Lung (tissue), 12 donors: ENCODE results near the gene CEP152. TPM values are rescaled to one million over a fixed set of nuclear protein-coding genes. Genes with fewer than 3 reads are reported as not detected.

Experiments used
- ATAC-seq: fragments of 200-7000 bp; cut with Tn5 transposase; one replicate; pipeline ENCODE4 v1.9.1; 2020; ENCODE audit warnings: moderate number of reproducible peaks; ENCODE audit not compliant: insufficient read depth, low FRiP score
- DNase-seq, 3 donors: peaks; one replicate each; pipeline ENCODE4 v3.0.0-alpha.2; 2013 to 2017
- H3K27ac ChIP-seq, 2 donors: one replicate each; pipeline ENCODE4 v1.5.1; 2013; ENCODE audit warnings: mild to moderate bottlenecking in 2 of 2, moderate library complexity in 2 of 2, control low read depth in 1 of 2, inconsistent platforms in 1 of 2, low read depth in 1 of 2, low read length in 1 of 2
- H3K27me3 ChIP-seq, 3 donors: one replicate each; pipeline ENCODE4 v1.5.1; 2013; ENCODE audit warnings: low read length in 2 of 3; ENCODE audit not compliant: control insufficient read depth in 3 of 3, insufficient read depth in 3 of 3
- H3K36me3 ChIP-seq, 4 donors: one replicate each; pipeline ENCODE4 v1.5.1; 2013; ENCODE audit warnings: low read length in 4 of 4, mild to moderate bottlenecking in 1 of 4, moderate library complexity in 1 of 4; ENCODE audit not compliant: control insufficient read depth in 4 of 4, insufficient read depth in 4 of 4
- H3K4me1 ChIP-seq, 5 donors: one replicate each; pipeline ENCODE4 v1.5.1; 2013; ENCODE audit warnings: low read length in 5 of 5, mild to moderate bottlenecking in 2 of 5, moderate library complexity in 1 of 5; ENCODE audit not compliant: control insufficient read depth in 5 of 5, insufficient read depth in 5 of 5
- H3K4me3 ChIP-seq: one replicate; pipeline ENCODE4 v1.5.1; 2013; ENCODE audit warnings: mild to moderate bottlenecking, control low read depth, moderate library complexity
- H3K9ac ChIP-seq, 2 donors: one replicate each; pipeline ENCODE4 v1.5.1; 2013; ENCODE audit warnings: low read length in 2 of 2, control low read depth in 1 of 2; ENCODE audit not compliant: insufficient read depth in 1 of 2
- H3K9me3 ChIP-seq, 4 donors: one replicate each; pipeline ENCODE4 v1.5.1; 2013; ENCODE audit warnings: low read length in 3 of 4, mild to moderate bottlenecking in 1 of 4, moderate library complexity in 1 of 4; ENCODE audit not compliant: control insufficient read depth in 4 of 4, insufficient read depth in 3 of 4
- WGBS, 2 donors: extraction: QIAGEN DNeasy Blood & Tissue Kit; methylation state at CpG; one replicate each; pipeline ENCODE4 v1.1.7; 2013; 5-methylcytosine and 5-hydroxymethylcytosine counted together
- polyA plus RNA-seq, 2 donors: library from polyadenylated mRNA; stranded (reverse); fragments of 200-250 nt; gene quantifications; one replicate each; pipeline ENCODE4 v1.2.1, GENCODE V29; 2013
- total RNA-seq, 2 donors: library from RNA; depleted of rRNA in 1 of 2; stranded (reverse); fragments of >200 nt in 1 of 2; gene quantifications; one replicate each; pipeline ENCODE4 v1.2.1, GENCODE V29; 2014 to 2021
- TF ChIP-seq, protein P1 (sequence below): IDR thresholded peaks from 2 replicates; pipeline ENCODE4 v1.5.1; 2012; ENCODE audit warnings: mild to moderate bottlenecking; ENCODE audit errors: control extremely low read depth, extremely low read depth
- donor health status: control.
- donor health status: control.
- donor health status: Bipolar disorder and iron deficiency.
- donor health status: healthy.
- donor health status: DM: yes; HTN: yes; CAD: no.

CEP152 gene
- total and polyA plus RNA-seq, 4 donors = 0.86 to 15.4 (median 3.0) TPM

DNA sequence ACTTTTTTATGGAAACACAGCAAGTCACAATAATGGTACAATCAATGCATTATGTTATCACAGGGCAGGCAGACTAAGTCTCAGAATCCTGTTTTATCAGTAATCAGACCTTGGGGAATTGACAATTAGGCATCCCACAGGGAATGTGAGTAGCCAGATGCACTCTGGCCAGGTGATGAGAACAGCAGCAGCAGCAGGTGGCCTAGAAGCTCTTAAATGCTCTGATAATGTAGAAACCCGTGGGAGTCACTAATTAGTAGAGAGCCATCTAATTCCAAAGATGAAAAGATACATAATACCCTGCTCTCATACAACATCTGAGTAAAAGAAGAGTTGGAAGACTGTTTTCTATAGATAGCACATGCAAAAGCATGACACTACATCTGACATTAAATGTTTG lies 12.6 kb downstream of the CEP152 start:
- Histone ChIP-seq H3K9ac (no peak overlapping the region), H3K4me1 (peaks cover 0 to 3% (median 0%) of the 10 kb centered on the region in 5 donors), H3K4me3 (no peak overlapping the region), H3K9me3 (no peaks in the 10 kb centered on the region), H3K36me3 (peaks cover 0 to 9% (median 0%) of the 10 kb centered on the region in 4 donors), H3K27me3 (no peaks in the 10 kb centered on the region), H3K27ac (no peak overlapping the region)
- 84 to 93% methylated on average over 1 of the region's 1 CpG for WGBS, 2 donors
- ATAC-seq = no peak
- DNase-seq = no peak
- TF ChIP-seq, protein P1, sequence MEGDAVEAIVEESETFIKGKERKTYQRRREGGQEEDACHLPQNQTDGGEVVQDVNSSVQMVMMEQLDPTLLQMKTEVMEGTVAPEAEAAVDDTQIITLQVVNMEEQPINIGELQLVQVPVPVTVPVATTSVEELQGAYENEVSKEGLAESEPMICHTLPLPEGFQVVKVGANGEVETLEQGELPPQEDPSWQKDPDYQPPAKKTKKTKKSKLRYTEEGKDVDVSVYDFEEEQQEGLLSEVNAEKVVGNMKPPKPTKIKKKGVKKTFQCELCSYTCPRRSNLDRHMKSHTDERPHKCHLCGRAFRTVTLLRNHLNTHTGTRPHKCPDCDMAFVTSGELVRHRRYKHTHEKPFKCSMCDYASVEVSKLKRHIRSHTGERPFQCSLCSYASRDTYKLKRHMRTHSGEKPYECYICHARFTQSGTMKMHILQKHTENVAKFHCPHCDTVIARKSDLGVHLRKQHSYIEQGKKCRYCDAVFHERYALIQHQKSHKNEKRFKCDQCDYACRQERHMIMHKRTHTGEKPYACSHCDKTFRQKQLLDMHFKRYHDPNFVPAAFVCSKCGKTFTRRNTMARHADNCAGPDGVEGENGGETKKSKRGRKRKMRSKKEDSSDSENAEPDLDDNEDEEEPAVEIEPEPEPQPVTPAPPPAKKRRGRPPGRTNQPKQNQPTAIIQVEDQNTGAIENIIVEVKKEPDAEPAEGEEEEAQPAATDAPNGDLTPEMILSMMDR = no peak

DNA sequence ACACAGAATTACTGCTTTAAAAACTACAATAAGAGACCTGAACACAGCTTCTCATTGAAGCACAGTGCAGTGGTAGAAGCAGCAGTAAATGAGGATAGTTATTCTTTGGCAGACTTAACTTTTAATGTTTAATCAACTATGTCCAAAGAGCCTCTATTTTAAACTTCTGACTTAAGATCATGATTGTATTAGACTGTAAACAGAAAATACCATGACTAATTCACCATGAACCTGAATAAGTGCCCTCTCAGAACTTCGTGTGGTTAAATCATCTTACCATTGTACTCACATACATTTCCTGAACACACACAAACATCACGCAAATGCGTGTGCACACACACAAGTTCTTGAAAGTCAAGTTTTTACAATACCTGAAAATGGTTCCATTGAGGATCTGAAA lies 13.9 kb downstream of the CEP152 start:
- no peak overlapping the region for H3K9ac ChIP-seq
- 45 to 54% methylated on average over 3 of the region's 3 CpGs for WGBS, 2 donors
- no peak overlapping the region for H3K27ac ChIP-seq

DNA sequence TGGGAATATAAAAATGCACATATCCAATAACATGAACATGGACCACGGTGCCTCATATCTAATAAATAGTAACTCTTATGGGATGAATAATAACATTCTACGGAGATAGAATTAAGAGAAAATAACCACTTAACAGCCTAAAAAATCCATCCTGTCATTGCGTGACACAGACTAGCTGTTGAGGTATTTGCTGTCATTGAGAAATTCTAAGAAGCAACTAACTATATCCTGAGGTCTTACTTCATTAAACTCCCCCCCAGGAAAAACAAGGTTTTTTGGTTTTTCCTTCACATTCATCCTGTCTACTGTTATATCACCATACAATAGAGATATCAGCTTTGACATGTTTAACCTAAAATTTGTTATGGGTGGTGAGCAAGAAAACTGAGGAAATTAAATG lies 14.3 kb downstream of the CEP152 start:
- Histone ChIP-seq H3K9ac (no peak overlapping the region), H3K36me3 (peaks cover 0 to 9% (median under 1%) of the 10 kb centered on the region in 4 donors), H3K9me3 (no peaks in the 10 kb centered on the region), H3K27ac (no peak overlapping the region), H3K4me1 (peaks cover 0 to 3% (median 0%) of the 10 kb centered on the region in 5 donors), H3K27me3 (no peaks in the 10 kb centered on the region), H3K4me3 (no peak overlapping the region)
- ATAC-seq (no peak), DNase-seq (no peak)
- TF ChIP-seq, protein P1 = no peak
- 89 to 91% methylated on average over 3 of the region's 3 CpGs for WGBS, 2 donors

More for the DNA sequence above, 13.9 kb downstream of the CEP152 start:
- peak; percentile 19 for ATAC-seq
- H3K4me3 ChIP-seq = no peak overlapping the region
- no peak for DNase-seq
- H3K9me3 ChIP-seq = no peaks in the 10 kb centered on the region
- TF ChIP-seq, protein P1 = no peak
- no peaks in the 10 kb centered on the region for H3K27me3 ChIP-seq
- H3K36me3 ChIP-seq = peaks cover 0 to 9% (median under 1%) of the 10 kb centered on the region in 4 donors
- peaks cover 0 to 3% (median 0%) of the 10 kb centered on the region in 5 donors for H3K4me1 ChIP-seq

DNA sequence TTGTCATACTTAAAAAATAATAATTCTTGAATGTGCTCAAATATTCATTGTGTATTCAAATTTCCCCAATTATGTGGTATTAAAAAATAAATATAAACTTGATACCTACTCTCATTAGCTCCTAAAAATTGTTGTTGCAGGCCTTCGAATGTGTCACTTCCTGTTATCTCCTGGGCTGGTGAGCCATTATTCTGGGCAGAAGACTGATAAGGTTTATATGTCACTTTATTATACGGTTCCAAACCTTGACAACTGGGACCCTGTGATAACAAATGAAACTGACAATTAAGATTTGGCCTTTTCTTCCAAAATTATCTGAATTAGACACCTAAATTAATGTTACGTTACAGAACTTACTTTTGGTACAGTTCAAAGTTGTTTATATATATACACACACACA lies 15.0 kb downstream of the CEP152 start:
- Histone ChIP-seq H3K36me3 (peaks cover 0 to 9% (median under 1%) of the 10 kb centered on the region in 4 donors), H3K9me3 (no peaks in the 10 kb centered on the region), H3K27ac (no peak overlapping the region), H3K4me1 (peaks cover 0 to 2% (median 0%) of the 10 kb centered on the region in 5 donors), H3K4me3 (no peak overlapping the region), H3K9ac (no peak overlapping the region), H3K27me3 (no peaks in the 10 kb centered on the region)
- ATAC-seq (no peak), DNase-seq (no peak)
- 81 to 86% methylated on average over 3 of the region's 3 CpGs for WGBS, 2 donors
- TF ChIP-seq, protein P1 = no peak
